HT1080 (cell line): ENCODE results near the gene CHL1. TPM values are rescaled to one million over a fixed set of nuclear protein-coding genes. Genes with fewer than 3 reads are reported as not detected.

ENCODE experiments used
- DNase-seq: peaks from one replicate; pipeline ENCODE4 v3.0.0-alpha.2; 2015; ENCODE audit warnings: low read depth
- total RNA-seq: library from RNA; depleted of rRNA; stranded (reverse); fragments of >200 nt; shearing (Covaris generic); gene quantifications from 2 replicates; pipeline ENCODE4 v1.2.3, GENCODE V29; 2014

Gene CHL1
- total RNA-seq, 1 experiment from 2014 or later = not detected

DNA sequence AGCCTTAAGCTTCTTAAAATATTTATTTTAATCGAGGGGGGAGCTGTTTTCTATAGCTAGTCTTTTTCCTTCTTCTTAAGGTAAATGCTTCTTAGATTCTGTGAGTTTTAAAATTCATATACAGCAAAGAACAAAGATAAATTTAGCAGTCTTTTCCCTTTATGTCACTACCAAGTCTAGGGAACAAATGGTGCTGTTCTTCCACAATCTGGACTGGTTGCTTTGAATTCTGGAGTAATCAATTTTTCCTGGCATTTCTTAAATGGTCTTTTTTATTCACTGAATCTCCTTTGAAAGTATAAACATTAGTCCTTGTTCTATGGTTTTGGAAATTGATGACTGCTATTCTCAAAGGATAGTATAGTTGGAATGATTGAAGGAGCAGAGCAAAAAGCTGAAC, 82.8 kb downstream of the CHL1 start:
- DNase-seq = no peak

DNA sequence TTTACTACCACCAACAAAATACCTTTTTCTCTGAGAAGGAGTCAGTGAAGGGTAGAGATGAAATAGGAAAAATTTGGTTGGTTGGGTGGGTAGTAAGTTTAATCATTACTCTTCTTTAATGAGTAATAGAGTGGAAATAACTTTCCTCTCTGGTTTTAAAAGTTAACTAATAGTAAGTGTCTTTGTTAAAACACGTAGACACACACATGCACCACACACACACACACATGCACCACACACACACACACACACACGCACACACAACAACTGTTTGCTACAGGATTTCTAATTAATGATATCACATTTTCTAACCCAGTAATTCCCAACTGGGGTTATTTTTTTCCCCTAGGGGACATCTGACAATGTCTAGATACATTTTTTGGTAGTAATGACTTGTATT, 84.1 kb downstream of the CHL1 start:
- no peak for DNase-seq

DNA sequence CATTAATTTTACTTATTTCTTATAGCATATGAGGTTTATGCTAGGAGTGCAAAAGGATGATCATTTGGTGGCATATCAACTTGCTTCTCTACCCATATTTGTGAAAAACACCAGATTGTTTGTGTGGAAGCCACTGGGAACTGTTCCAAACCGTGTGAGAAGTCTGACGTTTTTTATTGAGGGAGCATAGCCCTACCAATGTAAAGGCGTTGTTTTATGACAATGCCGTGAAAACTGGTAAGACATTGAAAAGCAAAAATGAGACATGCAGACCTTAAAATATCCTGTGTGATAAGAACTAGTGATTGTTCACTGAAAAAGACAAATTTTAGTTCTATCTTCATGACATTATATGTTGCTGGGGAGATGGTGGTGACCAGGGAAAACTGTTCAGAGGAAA, 87.8 kb downstream of the CHL1 start:
- DNase-seq = no peak

DNA sequence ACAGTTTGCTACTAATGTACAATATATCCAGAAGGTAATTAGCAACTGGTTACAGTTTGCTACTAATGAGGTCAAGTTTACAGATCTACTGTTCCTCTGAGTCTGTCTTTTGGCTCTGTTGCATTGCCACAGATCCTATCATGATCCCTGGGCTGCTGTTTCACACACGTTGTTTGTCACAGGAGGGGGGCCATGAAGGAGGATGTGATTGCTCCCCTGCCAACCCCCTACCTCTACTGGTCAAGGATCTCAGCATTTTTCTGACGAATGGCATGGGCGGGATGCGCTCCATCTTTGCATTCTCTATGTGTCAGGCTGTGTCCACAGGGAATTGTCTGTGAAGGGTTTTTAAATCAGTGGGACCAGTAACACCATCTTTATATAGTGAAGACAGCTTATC, 91.9 kb downstream of the CHL1 start:
- DNase-seq = no peak

DNA sequence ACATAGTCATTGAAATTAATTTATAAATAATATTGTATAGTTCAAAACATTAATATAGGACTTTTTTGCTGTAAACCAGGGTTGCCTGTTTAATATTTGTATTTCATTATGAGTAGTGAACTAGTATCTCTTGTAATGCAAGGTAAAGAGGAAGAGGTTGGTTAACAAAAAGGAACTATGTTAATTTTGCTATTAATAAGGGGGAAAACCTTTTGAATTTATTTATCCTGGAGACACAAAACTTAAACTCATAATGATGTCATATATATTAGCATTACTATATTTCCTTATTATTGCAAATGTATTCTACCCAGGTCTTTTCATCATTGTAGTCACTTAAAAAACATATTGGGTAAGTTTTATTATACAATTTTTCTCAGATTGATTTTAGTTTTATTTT, 94.5 kb downstream of the CHL1 start:
- DNase-seq = no peak

DNA sequence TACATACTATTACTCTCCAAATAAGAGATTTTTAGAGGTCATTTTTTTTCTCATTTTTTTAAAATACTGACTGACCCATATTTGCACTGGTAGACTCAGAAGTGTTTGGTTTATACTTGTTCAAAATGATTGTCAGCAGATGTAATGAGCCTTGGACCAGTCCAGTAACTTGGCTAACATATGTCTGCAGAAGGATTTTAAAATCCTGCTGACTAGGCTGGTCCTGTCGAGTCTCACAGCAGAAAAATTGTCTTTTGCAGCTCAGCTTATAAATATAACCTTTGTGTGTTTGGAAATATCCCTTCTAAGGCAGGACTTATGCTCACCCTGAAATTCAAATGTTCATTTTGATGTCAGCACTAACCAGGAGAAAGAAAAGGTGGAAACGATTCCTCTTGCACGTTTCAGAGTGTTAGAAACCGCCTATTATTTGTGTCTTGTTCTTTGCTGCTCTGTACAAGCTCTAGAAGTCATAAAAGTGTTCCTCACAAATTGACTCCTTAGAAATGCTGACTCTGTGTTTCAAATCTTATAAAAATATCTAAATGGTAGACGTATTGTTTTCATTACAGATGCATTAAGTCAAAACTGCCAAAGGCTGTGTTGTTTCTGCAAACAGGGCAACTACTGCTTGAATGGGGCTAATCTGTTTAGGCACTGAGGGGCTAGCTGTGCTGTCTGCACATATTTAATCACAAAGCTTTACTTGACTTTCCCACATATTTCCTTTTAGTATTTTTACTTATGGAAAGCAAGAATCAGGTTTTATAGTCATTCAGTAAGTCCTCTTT, 95.3 kb downstream of the CHL1 start:
- DNase-seq = no peak

DNA sequence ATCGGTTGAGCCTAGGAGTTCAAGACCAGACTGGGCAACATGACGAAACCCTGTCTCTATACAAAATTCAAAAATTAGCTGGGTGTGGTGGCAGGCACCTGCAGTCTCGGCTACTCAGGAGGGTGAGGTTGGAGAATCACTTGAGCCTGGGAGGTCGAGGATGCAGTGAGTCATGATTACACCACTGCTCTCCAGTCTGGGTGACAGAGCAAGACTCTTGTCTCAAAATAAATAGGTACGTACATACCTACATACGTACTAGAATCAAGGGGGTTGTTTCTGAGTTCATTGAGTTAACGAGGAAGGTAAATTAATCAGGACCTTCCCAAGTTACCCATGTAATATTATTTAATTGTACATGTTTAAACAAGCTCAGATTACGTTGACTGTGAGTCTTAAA, 97.5 kb downstream of the CHL1 start:
- DNase-seq = peak; percentile 65

DNA sequence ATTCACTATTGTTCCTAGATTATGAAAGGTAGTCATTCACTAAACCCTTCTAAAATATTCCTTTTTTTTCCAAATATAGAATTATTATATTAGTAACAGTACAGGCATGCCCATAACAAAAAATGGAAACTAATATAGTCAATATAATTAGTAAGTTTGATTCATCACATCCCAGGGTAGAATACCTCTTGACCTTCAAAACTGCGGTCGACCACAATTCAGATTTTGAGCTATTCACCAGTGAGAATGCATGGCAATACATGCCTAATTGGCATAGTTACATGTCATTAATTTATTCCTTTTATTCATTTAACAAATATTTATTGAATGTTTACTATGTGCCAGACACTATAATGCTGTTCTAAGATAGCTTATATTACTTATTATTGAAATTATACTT, 98.0 kb downstream of the CHL1 start:
- no peak for DNase-seq

DNA sequence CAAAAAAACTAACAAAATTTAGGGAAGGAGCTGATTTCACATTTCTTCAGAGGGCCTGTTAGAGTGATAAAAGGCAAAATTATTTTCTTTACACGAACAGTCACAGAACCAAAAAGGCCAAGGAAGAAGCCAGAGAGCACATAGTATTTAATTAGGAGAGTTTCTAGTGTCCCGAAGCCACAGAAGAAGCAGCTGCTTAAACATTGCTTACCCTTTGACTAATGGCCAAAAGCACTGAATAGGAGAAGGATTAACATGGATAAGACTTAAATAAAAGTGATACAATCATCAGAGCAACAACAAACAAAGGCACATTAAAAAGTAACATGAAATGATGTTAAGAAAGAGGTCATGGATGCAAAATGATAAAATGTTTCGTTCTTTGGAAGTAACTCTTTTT, 98.6 kb downstream of the CHL1 start:
- no peak for DNase-seq

DNA sequence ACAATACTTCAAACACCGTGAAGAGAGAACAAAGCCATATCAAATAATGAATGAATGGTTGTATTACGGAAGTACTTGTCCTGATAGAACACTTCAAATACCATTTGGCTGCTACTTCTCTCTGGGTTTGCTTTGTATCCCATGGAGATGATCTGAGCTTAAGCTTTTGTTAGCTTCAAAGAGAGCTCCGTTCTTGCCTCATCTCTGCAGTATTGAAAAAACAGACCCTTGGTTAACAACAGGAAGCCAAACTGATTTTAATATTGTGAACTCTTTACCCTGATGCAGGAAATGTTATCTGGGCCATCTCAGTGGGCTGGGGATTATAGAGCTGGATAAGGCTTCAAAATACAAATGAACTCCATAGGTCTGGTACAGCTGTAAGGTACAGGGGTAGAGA, 101.0 kb downstream of the CHL1 start:
- no peak for DNase-seq

DNA sequence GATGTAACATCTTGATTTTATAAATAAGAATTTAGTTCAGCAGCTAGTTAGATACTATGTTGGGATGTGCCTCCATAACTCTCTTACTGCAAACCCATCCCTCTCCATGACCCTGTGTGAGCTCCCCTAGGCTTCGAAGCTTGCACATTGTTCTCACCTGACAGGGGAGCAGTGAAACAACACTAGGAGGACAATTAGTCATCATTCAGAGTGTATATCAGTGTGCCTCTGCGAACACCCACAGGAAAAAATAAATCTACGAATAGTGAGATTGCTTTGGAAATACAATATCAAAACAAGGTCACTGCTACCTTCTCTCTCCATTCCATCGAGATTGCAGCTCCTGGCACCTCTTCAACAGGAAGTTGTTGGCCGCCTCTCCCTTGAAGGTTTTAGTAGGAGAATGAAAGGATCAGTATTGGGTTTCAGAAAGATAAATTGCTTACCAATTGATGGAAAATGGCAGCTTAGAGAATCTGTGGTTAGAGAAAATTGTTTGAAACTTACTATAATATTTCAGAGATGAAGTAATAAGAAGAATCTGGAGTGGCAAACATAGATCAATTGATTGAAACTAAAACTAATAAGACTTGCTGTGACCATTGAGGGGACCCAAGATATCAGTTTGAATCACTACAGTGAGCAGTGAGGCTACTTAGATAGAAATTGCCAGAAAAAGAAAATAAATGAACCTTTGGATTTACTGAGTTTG, 103.2 kb downstream of the CHL1 start:
- DNase-seq = peak; percentile 5

DNA sequence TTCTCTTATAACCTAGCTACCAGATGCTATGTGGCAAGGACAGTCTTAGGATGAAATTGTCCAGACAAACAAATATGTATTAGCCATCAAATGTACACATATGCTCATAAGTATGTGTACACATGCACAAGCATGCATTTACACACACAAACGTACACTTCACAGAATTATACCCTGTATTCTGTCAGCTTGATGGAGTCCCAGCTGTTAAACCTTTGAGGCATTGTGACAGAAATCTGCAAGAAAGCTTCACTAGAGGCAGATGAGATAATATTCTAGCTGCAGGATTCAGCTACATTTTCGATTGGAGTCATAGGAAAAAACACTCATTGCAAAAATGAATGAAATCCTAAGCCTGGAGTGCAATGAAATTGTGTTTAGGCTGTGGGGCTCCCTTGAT, 110.6 kb downstream of the CHL1 start:
- no peak for DNase-seq

DNA sequence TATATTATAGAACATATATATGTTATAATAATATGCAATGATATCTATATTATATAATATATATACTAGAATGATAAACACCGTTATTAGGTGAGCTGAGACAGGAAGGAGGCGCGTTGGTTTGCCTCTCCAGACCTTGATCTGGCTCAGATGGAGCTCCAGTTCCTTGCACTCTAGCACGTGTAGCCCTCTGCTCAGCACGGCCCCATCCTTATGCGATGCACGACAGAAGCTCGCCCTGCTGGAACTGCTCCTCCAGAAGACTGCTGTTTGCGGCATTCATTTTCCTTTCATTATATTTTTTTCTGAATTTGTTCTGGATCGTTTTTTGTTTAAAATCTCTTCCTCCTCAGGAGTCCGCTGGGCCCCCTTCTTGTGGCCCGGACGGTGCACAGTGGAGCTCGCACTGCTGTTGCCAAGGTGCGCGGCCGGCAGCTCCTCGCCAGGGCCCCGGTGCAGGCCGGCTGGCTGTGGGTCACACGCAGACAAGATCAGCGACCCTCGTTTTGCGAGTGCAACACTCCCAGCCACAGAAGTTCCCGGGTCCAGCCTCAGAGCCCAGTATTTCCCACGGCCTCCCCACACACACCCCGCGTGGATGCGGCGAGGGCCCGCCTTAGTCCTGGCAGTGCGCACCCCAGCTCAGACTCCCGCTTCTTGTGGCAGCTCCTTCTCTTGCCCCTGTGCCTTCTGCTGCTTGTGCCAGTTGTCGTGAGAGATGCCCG, 112.2 kb downstream of the CHL1 start:
- no peak for DNase-seq

DNA sequence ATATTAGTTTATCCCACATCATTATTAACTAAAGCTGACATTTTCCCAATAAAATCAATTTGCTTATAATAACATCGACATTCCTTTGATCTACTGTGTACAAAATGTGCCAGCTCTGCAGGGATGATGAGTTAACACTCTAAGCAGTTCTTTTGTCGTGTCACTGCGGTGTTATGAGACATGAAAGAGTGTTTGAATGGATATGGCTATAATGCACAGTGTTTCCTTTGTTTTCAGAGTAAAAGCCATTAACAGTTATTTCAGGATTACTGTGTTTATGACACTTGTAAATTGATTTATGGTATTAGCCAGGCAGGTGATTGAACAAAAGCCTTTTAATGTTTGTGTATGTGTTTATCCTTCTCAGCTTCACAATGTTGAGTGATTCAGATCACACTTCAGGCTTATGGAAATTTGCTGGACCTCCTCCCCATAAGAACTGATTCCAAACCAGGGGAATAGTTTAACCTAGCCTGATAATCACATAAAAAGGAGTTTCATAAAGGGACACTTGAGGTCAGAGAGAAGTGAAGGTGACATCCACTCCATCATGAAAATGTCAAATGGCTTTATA, 115.7 kb downstream of the CHL1 start:
- DNase-seq = no peak

DNA sequence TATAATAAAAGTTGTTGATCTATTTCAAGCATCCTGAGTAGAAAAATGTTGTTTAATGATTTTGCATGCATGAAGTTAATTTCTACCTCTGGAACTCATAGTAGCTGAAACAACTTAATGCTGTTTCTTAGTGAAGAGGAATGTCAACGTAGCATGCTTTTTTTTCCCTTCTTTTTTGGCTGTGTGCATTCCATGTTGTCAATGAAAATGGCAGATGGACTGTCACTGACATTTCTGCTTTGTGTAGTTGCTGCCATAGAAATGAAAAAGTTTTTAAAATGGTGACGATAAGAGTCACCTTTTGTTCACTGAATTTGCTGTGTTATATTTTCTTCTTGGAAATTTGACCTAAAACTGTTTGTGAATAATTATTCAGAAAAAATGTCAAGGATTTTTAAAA, 116.3 kb downstream of the CHL1 start:
- DNase-seq = no peak

DNA sequence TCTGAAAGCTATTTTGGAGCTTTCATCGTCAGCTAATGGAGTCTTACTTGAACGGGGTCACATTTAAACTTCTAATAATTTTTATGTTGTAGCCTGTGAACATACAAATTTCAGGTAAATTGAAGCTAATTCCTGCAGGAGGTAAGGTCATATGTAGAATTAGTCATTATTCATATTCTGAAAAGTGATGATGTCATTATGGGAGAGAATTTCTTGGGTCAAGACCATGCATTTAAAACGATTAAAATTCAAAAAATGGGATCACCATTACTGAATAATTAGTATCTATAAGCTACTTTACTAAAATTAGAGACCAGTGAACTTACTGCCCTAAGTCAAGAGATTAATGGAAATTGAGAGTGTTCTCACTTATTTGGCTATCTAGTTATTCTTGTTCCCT, 120.4 kb downstream of the CHL1 start:
- DNase-seq = no peak

DNA sequence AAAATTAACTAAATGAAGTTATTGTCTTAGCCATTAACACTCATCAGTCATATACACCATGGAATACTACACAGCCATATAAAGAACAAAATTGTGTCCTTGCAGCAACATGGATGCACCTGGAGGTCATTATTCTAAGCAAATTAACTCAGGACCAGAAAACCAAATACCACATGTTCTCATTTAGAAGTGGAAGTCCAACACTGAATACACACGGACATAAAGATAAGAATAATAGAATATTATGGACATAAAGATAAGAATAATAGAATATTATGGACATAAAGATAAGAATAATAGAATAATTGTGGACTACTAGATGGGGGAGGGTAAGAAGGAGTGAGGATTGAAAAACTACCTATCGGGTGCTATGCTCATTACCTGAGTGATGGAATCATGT, 122.3 kb downstream of the CHL1 start:
- DNase-seq = no peak

DNA sequence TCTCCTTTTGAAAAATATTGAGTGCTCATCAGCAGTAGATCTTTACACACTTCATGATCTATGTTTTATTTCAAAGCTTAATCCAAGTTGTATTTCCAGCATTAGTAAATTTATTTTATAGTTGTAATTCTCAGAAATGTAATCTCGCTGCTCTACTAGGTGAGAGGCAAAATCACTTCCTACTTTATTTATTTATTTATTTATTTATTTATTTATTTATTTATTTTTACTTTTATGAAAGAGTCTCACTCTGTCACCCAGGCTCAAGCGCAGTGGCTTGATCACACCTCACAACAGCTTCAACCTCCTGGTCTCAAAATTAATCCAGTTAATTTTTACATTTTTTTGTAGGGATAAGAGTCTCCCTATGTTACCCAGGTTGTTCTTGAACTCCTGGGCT, 127.9 kb downstream of the CHL1 start:
- no peak for DNase-seq

DNA sequence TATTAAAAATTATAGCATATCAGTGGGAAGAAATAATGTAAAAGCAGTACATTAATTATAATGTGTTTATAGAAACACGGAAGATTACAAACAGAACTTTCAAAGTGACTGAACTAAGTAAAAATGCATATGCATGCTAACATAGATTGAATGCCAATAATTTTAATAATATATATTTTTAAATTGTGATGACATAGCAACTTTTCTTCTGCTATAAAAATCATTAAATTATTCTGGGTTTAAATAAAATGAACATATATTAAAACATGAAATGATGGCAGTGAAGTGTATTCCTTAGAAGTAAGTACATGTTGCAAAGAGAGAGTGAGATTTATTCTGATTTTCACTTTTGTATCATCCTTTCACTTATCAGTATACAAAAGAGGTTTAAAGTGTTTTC, 128.9 kb downstream of the CHL1 start:
- DNase-seq = no peak

DNA sequence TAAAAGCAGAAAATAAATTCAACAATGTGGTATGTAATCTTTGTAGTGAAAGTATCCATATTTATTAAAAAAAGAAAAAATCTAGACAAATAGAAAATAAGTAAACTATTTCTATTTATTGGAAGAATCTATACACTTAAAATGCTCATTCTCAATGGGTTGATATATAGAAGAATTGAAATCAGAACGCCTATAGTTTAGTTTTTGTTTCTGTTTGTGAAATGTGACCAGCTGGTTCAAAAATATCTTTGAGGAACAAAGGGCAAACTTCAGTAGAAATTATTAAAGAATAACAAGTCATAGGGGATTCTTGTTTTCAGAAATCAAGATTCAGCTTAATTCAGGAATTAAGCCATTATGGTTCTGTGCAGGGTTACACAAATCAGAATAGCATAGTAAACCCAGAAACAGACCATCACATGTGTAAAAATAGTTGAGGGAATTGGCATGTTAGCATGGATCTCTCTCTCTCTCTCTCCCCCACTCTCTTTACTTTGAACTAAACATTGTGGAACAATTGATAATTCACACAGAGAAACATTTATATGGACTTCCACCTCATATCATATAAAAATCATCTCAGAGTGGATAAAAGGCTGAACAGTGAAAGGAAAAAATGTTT, 134.0 kb downstream of the CHL1 start:
- DNase-seq = no peak

DNA sequence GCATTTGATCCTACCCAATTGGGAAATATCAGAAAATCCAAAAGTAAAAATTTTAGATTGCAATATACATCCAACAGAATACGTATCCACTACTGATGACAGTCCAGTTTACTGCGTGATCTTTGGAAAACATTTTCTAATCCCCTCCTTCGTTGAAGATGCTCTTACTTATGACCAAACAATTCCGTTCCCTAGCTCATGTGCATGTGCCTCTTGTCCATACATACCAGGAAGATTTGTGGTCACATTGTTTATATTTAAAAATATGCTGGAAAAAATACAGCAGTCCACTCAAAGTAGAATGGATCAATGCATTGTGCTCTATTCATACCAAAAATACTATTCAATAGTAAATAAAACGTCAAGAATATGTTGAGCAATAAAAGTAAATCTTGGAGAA, 135.3 kb downstream of the CHL1 start:
- no peak for DNase-seq

DNA sequence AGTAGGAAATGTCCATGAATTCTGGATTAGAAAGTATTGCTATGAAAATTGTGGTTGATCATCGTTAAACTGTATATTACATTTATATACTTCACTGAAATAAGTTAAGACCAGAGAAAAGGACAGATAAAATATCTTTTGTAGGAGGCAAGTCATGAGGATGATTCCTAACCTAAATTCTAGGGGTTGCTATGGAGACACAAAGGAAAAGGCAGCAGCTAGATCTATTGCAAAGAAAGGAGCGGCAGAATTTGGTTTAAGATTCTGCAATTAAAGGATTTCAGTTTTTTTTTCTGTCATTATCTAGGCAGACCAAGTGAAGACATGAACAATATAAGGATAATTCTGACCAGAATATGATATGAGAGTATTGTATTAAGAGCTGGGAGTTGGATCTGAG, 136.1 kb downstream of the CHL1 start:
- DNase-seq = no peak
